GM19395 (cell line): ENCODE measurements around the gene PFKP.
"Not testable (repeated sequence)": the region's sequence is repeated elsewhere in the genome, so short reads cannot be mapped to it uniquely, and the experiment has no call there.

ENCODE experiments used
- ATAC-seq: cut with Tn5 transposase; IDR thresholded peaks from one replicate; pipeline ENCODE4 v1.9.1; 2021; ENCODE audit warnings: mild to moderate bottlenecking, moderate library complexity; ENCODE audit not compliant: unreplicated experiment

PFKP gene

GRCh38 chr10:3148041-3148440 is 80.7 kb downstream of the PFKP start:
- no peak for ATAC-seq

- no peak for ATAC-seq
Measured at GRCh38 chr10:3148994-3149393, 81.6 kb downstream of the PFKP start.

GRCh38 chr10:3149918-3150317 is 82.6 kb downstream of the PFKP start:
- no peak for ATAC-seq

GRCh38 chr10:3150366-3150765 is 83.0 kb downstream of the PFKP start:
- no peak for ATAC-seq

- no peak for ATAC-seq
Measured at GRCh38 chr10:3150961-3151360, 83.6 kb downstream of the PFKP start.

- ATAC-seq: no peak
Measured at GRCh38 chr10:3151889-3152565, 84.7 kb downstream of the PFKP start.

GRCh38 chr10:3152566-3152935 is 85.2 kb downstream of the PFKP start:
- ATAC-seq: no peak

GRCh38 chr10:3154666-3155065 is 87.3 kb downstream of the PFKP start:
- no peak for ATAC-seq

- ATAC-seq: no peak
Measured at GRCh38 chr10:3159152-3159551, 91.8 kb downstream of the PFKP start.

- ATAC-seq: no peak
Measured at GRCh38 chr10:3162533-3162932, 95.2 kb downstream of the PFKP start.

- no peak for ATAC-seq
Measured at GRCh38 chr10:3163879-3164278, 96.5 kb downstream of the PFKP start.

- no peak for ATAC-seq
Measured at GRCh38 chr10:3165196-3165595, 97.8 kb downstream of the PFKP start.

GRCh38 chr10:3166496-3167290 is 99.3 kb downstream of the PFKP start:
- no peak for ATAC-seq

- ATAC-seq: no peak
Measured at GRCh38 chr10:3167611-3168330, 100.4 kb downstream of the PFKP start.

- no peak for ATAC-seq
Measured at GRCh38 chr10:3169271-3169670, 101.9 kb downstream of the PFKP start.

GRCh38 chr10:3169673-3170072 is 102.3 kb downstream of the PFKP start:
- ATAC-seq: no peak

GRCh38 chr10:3171488-3171887 is 104.1 kb downstream of the PFKP start:
- ATAC-seq: not testable (repeated sequence)

GRCh38 chr10:3172081-3172445 is 104.7 kb downstream of the PFKP start:
- peak; percentile 1 for ATAC-seq

GRCh38 chr10:3172446-3173170 is 105.3 kb downstream of the PFKP start, which contains the start of gene PITRM1:
Gene PITRM1, minus strand, starts transcription at chr10:3172782. Its CDS starts 10 bp downstream, at chr10:3172772.
- ATAC-seq: peak; percentile 95

- peak; percentile 31 for ATAC-seq
Measured at GRCh38 chr10:3173171-3173878, 106.0 kb downstream of the PFKP start.
